Measurements from ENCODE around the gene RFX2. TPM values are rescaled to one million over a fixed set of nuclear protein-coding genes. Genes with fewer than 3 reads are reported as not detected.
A peak's percentile ranks its signal among the peaks of the same experiment; 100 is the strongest.
"Not testable (repeated sequence)": the region's sequence is repeated elsewhere in the genome, so short reads cannot be mapped to it uniquely, and the experiment has no call there.

RFX2 gene
- total RNA-seq, 3 donors from 2014 or later = 6.1 to 16.2 (median 9.2) TPM

DNA sequence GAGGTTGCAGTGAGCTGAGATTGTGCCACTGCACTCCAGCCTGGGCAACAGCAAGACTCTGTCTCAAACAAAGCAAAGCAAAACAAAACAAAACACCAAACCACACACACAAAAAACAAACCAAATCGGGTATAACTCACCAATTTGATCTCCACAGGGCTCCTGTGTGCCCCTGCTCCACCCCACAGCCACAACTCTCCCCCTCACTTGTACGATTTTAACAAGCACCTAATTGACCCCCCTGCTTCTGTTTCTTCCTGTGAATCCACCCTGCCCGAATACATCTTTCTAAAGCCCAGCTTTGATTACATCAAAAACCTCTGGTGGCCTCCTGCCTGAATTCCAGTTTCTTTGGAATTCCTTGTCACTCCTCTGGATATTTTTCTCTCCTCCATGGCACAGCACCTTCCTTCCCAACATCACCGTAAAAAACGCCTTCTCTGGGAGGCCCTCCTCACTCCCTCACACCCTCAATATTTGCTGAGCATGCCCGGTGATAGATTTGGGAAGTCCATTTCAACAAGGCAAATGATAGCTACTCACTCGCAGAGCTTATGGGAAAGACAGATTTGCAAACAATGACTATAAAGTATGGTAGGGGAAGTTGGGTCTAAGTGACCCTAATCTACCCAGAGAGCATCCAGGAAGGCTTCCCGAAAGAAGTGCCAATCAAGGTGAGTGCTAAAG is 120.8 kb downstream of the RFX2 start:
- no peaks in the 10 kb centered on the region for H3K9me3 ChIP-seq
- H3K27me3 ChIP-seq = no peaks in the 10 kb centered on the region
- TF ChIP-seq POLR2AphosphoS5 (IDR thresholded peaks at IDR 0.05) = no peak
- TF ChIP-seq, protein P1, sequence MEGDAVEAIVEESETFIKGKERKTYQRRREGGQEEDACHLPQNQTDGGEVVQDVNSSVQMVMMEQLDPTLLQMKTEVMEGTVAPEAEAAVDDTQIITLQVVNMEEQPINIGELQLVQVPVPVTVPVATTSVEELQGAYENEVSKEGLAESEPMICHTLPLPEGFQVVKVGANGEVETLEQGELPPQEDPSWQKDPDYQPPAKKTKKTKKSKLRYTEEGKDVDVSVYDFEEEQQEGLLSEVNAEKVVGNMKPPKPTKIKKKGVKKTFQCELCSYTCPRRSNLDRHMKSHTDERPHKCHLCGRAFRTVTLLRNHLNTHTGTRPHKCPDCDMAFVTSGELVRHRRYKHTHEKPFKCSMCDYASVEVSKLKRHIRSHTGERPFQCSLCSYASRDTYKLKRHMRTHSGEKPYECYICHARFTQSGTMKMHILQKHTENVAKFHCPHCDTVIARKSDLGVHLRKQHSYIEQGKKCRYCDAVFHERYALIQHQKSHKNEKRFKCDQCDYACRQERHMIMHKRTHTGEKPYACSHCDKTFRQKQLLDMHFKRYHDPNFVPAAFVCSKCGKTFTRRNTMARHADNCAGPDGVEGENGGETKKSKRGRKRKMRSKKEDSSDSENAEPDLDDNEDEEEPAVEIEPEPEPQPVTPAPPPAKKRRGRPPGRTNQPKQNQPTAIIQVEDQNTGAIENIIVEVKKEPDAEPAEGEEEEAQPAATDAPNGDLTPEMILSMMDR (IDR thresholded peaks at IDR 0.05) = no peak
- no peak for TF ChIP-seq POLR2A (IDR thresholded peaks at IDR 0.05)
- intact Hi-C loops (cut with DNase I; ENCODE audit: low total_unique reads) = loop anchor here (5.0 kb wide), 1 partner anchor 33 kb away; no protein-coding TSS in a partner anchor
- peak overlapping the region in 1 of 3 donors; percentile 55 for H3K4me3 ChIP-seq
- DNase-seq (ENCODE audit: low spot score in 2 of 2) = no peak
- H3K36me3 ChIP-seq = no peaks in the 10 kb centered on the region
- H3K4me1 ChIP-seq = peaks cover 0 to 9% of the 10 kb centered on the region in 2 donors
- no peak overlapping the region for H3K27ac ChIP-seq

DNA sequence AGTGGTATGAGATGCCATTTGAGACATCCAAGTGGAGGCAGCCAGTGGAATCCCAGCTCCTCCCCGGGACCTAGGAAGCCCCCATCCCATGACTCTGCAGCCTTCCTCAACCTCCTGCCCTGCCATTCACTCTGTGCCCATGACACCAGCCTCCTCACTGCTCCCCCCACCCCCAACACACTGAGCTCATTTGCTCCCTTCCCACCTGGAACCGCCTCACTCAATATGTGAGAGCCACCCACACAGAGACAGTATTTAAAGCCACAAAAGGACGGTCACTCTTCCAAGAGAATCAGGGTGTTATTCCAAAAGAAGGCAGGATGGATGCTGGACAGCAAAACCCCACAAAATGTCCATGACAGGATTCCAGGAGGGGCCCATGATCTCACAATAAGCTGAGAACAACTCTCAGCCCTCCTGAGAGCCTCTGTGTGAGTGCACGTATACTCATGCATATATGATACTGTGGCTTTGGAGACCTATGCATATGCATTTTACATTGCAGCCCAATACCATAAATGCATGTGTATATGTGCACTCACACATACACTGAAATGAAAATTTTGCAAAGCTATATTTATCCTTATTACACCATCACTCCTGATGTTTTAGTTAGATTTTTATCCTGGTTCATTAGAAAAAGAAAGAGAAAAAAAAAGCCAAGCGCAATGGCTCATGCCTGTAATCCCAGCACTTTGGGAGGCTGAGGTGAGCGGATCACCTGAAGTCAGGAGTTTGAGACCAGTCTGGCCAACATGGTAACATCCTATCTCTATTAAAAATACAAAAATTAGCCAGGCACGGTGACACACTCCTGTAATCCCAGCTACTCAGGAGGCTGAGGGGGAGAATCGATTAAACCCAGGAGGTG is 121.5 kb downstream of the RFX2 start:
- TF ChIP-seq POLR2A (IDR thresholded peaks at IDR 0.05) = no peak
- no peak for TF ChIP-seq POLR2AphosphoS5 (IDR thresholded peaks at IDR 0.05)
- TF ChIP-seq, protein P1 (IDR thresholded peaks at IDR 0.05) = no peak
- H3K4me3 ChIP-seq = no peak overlapping the region
- DNase-seq (ENCODE audit: low spot score in 2 of 2) = no peak
- H3K27ac ChIP-seq = no peak overlapping the region
- H3K9me3 ChIP-seq = no peaks in the 10 kb centered on the region
- H3K36me3 ChIP-seq = no peaks in the 10 kb centered on the region
- no peaks in the 10 kb centered on the region for H3K27me3 ChIP-seq
- peaks cover 0 to 3% of the 10 kb centered on the region in 2 donors for H3K4me1 ChIP-seq
- intact Hi-C loops (cut with DNase I; ENCODE audit: low total_unique reads) = loop anchor here (5.0 kb wide), 1 partner anchor 34 kb away; no protein-coding TSS in a partner anchor

DNA sequence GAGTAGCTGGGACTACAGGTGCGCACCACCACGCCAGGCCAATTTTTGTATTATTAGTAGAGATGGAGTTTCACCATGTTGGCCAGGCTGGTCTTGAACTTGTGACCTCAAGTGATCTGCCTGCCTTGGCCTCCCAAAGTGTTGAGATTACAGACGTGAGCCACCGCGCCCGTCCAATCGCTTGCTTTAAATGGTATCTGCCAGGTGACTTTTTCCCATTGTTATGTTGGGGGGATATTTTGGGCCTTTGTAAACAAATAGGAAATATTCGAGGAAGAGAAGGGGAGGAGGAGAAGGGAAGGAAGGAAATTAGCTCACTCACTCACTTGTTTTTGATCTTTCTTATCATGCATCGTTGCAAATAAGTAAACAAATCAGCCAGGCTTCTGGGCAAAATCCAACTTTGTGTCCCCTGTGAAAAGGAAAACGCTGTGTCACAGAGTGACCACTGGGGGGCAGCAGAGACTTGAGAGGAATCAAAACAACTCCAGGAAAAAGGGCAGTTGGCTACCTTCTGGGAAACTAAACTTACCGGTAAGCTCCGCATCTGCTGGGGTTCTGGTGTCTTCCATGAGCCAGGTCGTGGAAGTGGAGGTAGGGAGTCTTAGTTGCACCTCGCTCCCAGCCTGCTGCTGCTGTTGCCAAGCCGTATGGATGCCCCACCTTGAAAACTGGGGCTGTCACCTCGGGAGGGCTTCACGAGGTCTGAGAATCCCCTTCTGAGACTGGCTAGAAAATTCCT is 123.1 kb downstream of the RFX2 start:
- H3K4me1 ChIP-seq = peaks cover 0 to 3% of the 10 kb centered on the region in 2 donors
- no peaks in the 10 kb centered on the region for H3K27me3 ChIP-seq
- H3K4me3 ChIP-seq = peak overlapping the region; percentile 34 to 64 (median 40)
- no peak overlapping the region for H3K27ac ChIP-seq
- intact Hi-C loops (cut with DNase I; ENCODE audit: low total_unique reads) = loop anchor here (5.0 kb wide), 1 partner anchor 35 kb away; no protein-coding TSS in a partner anchor
- peak; percentile 71 to 75 for DNase-seq (ENCODE audit: low spot score in 2 of 2)
- no peaks in the 10 kb centered on the region for H3K9me3 ChIP-seq
- no peaks in the 10 kb centered on the region for H3K36me3 ChIP-seq
- TF ChIP-seq, protein P1 (IDR thresholded peaks at IDR 0.05) = peak; percentile 92 to 94 (median 93)
- peak in 1 of 3 donors; percentile 30 for TF ChIP-seq POLR2AphosphoS5 (IDR thresholded peaks at IDR 0.05)
- TF ChIP-seq POLR2A (IDR thresholded peaks at IDR 0.05) = no peak

DNA sequence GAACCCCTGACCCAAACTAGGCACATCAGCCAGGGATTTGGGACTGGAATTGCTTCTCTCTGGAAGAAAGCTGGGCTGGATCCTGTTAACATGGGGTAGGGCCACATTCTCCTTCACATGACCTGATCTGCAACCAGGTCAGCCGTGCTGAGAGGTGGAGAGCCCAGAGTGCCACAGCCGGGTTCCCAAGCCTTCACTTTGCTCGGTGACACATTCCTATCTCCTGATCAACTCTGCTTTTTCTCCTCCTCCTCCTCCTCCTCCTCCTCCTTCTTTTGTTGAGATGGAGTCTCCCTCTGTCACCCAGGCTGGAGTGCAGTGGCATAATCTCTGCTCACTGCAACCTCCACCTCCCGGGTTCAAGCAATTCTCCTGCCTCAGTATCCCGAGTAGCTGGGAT is 124.5 kb downstream of the RFX2 start:
- not testable (repeated sequence) for H3K4me1 ChIP-seq; H3K4me3 ChIP-seq; H3K9me3 ChIP-seq; DNase-seq (ENCODE audit: low spot score in 2 of 2); H3K36me3 ChIP-seq; H3K27ac ChIP-seq; H3K27me3 ChIP-seq
- intact Hi-C loops (cut with DNase I; ENCODE audit: low total_unique reads) = loop anchor here (5.0 kb wide), 1 partner anchor 36 kb away; no protein-coding TSS in a partner anchor

DNA sequence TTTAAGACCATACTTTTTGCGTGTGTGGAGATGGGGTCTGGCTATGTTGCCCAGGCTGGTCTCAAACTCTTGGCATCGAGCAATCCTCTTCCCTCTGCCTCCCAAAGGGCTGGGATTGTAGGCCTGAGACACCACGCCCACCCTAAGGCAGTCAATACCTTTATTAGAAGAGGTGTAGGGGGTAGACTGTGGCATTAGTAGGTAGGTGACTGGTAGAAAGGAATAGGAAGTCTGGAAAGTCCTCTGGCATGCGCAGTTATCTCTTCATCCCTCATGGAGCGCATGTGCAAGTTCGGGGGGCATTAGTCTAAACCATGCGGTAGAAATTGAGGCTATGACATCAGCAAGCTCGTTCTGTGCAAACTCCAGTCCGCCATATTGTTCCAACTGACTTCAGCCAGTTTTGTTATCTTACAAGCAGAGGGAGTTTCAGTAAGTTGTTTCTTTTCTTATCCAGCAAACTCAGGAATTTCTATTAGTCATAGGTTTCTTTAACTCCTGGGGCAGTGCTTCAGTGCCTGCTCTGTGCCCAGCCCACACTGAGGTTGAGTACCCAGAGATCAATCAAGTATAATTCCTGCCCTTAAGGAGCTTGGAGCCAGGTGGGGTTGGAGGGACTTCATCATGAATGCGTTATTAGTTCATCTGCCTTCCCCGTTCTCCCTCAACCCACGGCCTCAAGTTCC is 125.1 kb downstream of the RFX2 start:
- Histone ChIP-seq H3K27ac (no peak overlapping the region), H3K36me3 (no peaks in the 10 kb centered on the region), H3K9me3 (no peaks in the 10 kb centered on the region), H3K27me3 (no peaks in the 10 kb centered on the region), H3K4me3 (no peak overlapping the region), H3K4me1 (peaks cover 0 to 3% of the 10 kb centered on the region in 2 donors)
- no peak for DNase-seq (ENCODE audit: low spot score in 2 of 2)
- TF ChIP-seq, protein P1 (IDR thresholded peaks at IDR 0.05) = no peak
- no peak for TF ChIP-seq POLR2AphosphoS5 (IDR thresholded peaks at IDR 0.05)
- no peak for TF ChIP-seq POLR2A (IDR thresholded peaks at IDR 0.05)
- intact Hi-C loops (cut with DNase I; ENCODE audit: low total_unique reads) = loop anchor here (5.0 kb wide), 1 partner anchor 37 kb away; no protein-coding TSS in a partner anchor

Measured in breast epithelium (tissue), 4 donors.